HG02981 (cell line): ENCODE data around the gene EARS2.
A peak's percentile ranks its signal among the peaks of the same experiment; 100 is the strongest.
"Not testable (repeated sequence)": the region's sequence is repeated elsewhere in the genome, so short reads cannot be mapped to it uniquely, and the experiment has no call there.

Experiments
- ATAC-seq: cut with Tn5 transposase; IDR thresholded peaks from one replicate; pipeline ENCODE4 v1.9.1; 2021; ENCODE audit warnings: mild to moderate bottlenecking, moderate library complexity; ENCODE audit not compliant: unreplicated experiment

The EARS2 gene

DNA sequence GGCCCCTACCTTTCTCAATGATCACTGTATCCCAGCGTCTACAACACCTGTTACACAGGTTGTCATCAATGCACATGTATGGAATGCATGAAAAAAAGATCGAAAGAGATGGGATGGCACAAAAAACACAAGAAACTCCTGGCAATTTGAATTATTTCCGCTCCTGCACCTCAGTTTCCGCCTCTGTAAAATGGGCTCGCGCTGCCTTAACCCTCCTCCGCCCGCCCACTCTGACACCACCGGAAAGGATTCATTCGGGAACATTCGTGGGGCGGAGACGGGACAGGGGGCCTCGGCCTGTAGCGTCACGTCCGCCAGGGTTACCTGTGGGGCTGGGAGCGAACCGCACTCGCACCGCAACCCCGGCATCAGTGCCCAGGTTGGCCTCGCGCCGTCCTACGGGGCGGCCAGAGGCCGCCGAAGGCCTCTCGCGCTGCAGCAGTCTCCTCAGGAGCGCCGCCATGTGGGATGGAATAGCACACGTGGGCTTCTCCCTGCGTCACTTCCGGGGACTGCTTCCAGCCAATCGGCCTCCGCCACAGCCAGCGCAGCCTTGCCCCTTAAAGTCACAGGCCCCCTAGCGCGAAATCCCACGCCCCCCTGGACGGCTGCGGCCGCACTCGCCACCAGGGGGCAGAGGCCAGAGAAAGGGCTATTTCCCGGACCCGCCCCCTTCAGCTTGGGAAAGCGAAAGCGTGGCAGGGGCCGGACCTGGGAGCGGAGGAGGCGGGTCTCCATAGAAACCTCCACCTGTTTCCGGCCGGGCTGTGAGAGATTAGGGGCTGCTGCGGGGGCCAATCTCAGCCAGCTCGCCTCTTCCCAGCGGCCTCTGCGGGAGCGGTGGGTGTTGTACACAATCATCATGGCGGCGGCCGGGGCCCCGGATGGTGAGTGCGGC is at the start of gene EARS2, which contains the start of gene UBFD1:
Gene EARS2, minus strand, starts transcription at position 470 of the 898 bp plus-strand sequence. Its CDS starts 7 bp downstream, at position 463.
Gene UBFD1, plus strand, starts transcription at position 847 of the 898 bp plus-strand sequence. Its CDS starts 16 bp downstream, at position 863.
- ATAC-seq: peak; percentile 87

- ATAC-seq: no peak
Observed at GRCh38 chr16:23597003-23597756, 40.0 kb upstream of the EARS2 start.

DNA sequence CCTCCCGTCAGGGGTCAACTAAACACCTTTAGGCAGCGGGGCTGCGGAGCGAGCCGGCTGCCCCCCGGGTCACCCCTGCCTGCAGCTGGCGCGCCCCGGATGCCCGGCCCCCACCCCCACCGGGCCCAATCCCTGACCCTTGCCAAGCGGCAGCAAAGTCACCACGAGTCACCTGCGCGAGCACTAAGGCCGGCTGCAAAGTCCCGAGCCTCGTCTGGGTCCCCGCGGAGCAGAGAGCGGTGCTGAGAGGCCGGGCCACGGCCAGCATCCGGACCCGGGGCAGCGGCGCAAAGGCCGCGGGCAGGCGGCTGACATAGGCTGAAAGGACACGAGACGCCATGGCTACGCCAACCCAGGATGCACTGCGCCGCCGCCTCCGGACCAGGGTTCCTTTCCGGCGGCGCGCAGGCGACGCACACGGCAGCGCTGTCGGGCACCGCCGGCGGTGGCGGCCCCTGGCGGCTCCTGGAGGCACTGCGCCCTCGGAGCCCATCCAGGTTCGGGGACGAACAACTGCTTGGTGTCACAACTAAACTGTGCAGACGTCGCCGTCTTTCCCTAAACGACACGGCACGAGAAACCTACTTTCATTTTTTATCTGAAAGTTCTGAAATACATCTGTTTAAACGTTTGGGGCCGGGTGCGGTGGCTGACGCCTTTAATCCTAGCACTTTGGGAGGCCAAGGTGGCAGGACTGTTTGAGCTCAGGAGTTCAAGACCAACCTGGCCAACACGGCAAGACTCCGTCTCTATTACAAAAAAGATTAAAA is 39.0 kb upstream of the EARS2 start, which contains the start of gene NDUFAB1:
Gene NDUFAB1, minus strand, starts transcription at position 366 of the 770 bp plus-strand sequence. Its CDS starts 26 bp downstream, at position 340.
- ATAC-seq: peak; percentile 90

- ATAC-seq: no peak
Observed at GRCh38 chr16:23595246-23595950, 38.2 kb upstream of the EARS2 start.

- no peak for ATAC-seq
Observed at GRCh38 chr16:23594186-23594585, 37.0 kb upstream of the EARS2 start.

DNA sequence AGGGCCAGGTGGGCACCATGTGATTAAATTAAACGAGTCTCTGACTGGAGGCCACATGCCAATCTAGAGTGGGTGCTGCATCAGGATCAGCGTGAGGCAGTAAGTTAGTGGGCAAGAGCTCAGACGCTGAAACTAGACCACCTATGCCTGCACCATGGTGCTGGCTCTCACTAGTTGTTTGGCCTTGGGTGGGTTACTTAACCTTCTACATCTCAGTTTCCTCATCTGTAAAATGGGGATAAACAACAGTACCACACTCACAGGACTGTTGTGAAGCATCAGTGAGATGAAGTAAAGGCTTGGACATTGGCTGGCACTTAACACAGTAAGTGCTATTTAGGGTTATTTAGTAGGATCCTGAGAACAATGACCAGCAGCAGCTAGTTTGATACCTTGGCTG is 33.0 kb upstream of the EARS2 start:
- ATAC-seq: no peak

DNA sequence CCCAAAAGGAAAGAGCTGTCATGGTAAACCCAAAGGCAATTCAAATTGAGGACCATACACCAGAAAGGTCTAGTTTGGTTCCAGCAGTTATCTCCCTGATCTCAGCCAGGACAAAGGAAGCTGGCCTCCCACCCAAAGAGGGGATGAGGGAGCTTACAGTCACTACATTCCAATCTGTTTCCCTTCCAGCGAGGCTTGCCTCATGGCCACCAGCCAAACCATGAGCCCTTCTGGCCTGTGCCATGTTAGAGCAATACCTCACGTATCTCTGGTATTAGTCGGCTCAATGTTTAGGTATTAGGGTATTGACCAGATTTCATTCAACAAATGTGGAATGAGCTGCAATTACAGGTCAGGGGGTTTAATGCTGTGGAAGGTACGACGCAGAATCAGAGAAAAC is 30.6 kb upstream of the EARS2 start:
- ATAC-seq: no peak

- no peak for ATAC-seq
Observed at GRCh38 chr16:23584186-23585076, 27.3 kb upstream of the EARS2 start.

- ATAC-seq: not testable (repeated sequence)
Observed at GRCh38 chr16:23583271-23583670, 26.1 kb upstream of the EARS2 start.

DNA sequence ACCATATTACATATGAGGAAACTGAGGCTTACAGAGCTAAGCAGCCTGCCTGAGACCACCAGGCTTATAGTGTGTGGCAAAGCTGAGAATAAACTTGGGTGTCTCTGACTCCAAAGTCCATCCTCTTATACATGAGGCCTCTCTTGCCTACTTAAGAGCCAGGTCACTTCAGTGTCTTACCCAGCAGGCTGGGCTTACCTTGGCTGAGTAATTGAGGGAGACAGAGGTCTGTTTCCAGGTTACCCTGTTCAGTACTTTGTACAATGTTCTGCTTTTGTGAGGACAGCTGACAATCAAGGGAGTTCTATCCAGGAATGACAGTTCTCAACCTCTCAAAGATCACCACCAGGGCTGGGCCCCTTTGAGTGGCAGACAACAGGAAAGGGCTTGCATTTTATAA is 24.6 kb upstream of the EARS2 start:
- ATAC-seq: no peak

DNA sequence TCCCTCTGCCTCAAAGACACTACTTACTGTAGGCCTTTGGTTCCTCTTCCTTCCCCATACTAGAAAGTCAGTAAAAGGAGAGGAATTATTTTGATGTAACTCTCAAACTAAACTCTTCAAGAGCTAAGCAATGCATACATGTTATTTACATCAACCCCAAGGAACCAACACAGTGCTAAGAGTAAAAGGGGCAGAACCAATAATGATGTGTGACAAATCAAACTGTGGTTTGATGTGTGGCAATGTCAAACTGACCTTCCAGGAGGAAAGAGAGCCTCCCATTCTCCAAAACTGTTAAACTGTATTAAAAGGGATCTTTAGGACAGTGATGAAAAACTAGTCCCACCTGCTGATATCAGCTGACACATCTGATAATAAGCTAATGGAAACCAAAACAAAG is 23.2 kb upstream of the EARS2 start:
- ATAC-seq: no peak

GRCh38 chr16:23579371-23579770 is 22.2 kb upstream of the EARS2 start:
- no peak for ATAC-seq

GRCh38 chr16:23578101-23578830 is 21.1 kb upstream of the EARS2 start:
- ATAC-seq: no peak

- no peak for ATAC-seq
Observed at GRCh38 chr16:23577493-23577892, 20.3 kb upstream of the EARS2 start.

DNA sequence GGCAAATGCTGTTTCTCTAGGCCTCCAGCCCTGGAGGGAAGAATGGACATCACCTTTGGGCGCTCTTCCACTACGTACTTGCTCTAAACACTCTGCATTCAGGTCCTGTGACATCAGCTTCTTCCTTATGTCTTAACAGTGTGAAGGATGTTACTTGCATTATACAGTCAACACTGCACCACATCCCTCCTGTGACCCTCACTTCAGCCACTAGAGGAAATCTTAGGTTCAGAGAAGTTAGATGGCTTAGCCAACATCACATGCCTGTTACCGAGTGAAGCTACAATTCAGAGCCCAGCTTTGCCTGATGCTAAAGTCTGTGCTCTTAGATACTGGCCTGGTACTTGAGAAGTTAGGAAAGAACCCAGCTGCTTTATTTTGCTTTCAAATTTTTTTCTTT is 18.7 kb upstream of the EARS2 start:
- ATAC-seq: no peak

GRCh38 chr16:23573817-23574216 is 16.7 kb upstream of the EARS2 start:
- ATAC-seq: no peak

DNA sequence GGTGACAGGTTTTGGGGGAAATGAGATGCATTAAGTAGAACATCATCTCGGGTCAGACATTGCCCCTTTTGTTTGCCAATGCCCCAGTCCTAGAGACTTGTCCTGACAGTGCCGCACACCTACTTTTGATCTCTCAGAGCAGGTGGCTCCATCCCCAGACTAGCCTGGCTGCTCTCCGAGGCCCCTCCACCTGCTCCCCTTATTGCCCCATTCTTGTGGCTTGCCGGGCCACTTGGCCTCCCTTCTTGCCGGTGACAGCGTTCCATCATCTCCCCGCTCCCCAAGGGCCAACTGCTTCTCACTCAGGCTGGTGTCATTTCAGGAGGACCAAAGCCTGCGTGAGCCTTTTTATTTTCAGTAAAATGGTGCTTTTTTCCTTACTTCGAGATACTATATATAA is 15.2 kb upstream of the EARS2 start:
- no peak for ATAC-seq

DNA sequence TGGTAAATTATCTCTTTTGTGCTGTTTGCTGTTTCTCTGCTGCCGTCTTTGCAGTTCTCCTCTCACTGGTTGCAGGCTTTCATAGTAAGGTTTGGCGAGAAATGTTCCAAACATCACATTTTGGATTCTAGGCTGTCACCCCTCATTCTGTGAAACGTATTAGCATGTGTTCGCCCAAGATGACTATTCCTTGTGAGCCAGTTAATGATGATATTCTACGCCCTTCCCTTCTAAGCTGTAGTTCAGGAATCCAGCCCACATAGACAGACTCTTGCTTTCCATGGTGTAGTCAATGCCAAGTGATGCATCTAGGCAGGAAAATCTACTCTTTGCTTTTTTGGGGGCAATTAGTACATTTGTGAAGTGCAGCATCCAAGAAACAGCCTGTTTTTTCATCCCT is 14.7 kb upstream of the EARS2 start:
- ATAC-seq: no peak
